Suprapubic skin (tissue), 3 donors: ENCODE results near the gene ZNF774.

ENCODE experiments used
- POLR2AphosphoS5 ChIP-seq, 3 donors: sonication (generic); formaldehyde crosslinking; IDR thresholded peaks; one replicate each; pipeline ENCODE4 v1.6.1; 2017; ENCODE audit warnings: antibody characterized with exemption in 3 of 3
- TF ChIP-seq, protein P1 (sequence below), 2 donors: fragments of 200-600 bp in 1 of 2; fragments of 450-650 bp in 1 of 2; sonication (generic) in 1 of 2; IDR thresholded peaks; one replicate each; pipeline ENCODE4 v1.5.1; 2016 to 2019; ENCODE audit warnings: antibody characterized with exemption in 2 of 2, mild to moderate bottlenecking in 1 of 2, moderate library complexity in 1 of 2

- TF ChIP-seq, protein P1, sequence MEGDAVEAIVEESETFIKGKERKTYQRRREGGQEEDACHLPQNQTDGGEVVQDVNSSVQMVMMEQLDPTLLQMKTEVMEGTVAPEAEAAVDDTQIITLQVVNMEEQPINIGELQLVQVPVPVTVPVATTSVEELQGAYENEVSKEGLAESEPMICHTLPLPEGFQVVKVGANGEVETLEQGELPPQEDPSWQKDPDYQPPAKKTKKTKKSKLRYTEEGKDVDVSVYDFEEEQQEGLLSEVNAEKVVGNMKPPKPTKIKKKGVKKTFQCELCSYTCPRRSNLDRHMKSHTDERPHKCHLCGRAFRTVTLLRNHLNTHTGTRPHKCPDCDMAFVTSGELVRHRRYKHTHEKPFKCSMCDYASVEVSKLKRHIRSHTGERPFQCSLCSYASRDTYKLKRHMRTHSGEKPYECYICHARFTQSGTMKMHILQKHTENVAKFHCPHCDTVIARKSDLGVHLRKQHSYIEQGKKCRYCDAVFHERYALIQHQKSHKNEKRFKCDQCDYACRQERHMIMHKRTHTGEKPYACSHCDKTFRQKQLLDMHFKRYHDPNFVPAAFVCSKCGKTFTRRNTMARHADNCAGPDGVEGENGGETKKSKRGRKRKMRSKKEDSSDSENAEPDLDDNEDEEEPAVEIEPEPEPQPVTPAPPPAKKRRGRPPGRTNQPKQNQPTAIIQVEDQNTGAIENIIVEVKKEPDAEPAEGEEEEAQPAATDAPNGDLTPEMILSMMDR (IDR thresholded peaks at IDR 0.05) = no peak
- TF ChIP-seq POLR2AphosphoS5 (IDR thresholded peaks at IDR 0.05) = no peak
Observed at GRCh38 chr15:90401495-90401894, 49.4 kb downstream of the ZNF774 start.
